CD4-positive, alpha-beta T cell treated with Interleukin-17A for 1 hour (primary cell): ENCODE measurements around the gene BCAN.

ENCODE experiments used
- DNase-seq: peaks from one replicate; pipeline ENCODE4 v3.0.0-alpha.2; 2020

The BCAN gene

DNA sequence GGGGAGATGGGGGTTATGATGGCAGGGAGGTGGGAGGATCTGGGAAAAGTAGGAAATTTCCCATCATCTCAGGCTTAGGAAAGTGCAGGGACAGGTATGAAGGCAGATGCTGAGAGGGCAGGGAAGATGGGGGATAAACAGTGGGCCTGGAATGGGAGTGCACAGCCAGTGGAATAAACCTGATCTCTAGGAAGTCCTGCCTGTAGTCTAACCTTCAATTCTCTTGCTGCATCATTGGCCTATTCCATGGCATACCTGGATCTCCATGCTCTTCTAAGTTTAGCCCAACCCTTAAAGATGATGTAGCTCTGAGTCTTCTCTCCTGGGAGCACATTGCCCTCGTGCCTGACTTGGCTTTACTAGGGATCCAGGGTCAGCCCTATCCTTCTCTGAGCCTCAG is 2.7 kb downstream of the BCAN start:
- no peak for DNase-seq

DNA sequence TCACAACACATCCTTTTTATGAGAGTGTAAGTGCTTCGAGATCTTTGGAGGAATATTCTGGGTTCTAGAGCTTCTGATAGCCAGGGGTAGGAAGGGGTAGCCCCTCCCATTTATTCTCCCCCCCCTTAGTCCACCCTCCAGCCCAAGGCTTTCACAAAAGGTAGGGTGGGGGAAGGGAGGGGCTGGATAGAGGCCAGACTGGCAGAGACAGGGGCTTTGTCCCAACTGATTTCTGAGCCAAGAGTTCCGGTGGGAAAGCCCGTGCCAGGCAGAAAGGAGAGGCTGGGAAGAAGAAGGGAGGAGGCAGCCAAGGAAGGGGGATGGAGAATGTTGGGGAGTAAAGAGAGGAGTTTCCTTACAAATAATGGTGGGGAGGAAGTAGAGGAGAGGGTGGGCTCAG is 3.1 kb downstream of the BCAN start:
- no peak for DNase-seq

- no peak for DNase-seq
Observed at GRCh38 chr1:156645666-156646065, 3.7 kb downstream of the BCAN start.

DNA sequence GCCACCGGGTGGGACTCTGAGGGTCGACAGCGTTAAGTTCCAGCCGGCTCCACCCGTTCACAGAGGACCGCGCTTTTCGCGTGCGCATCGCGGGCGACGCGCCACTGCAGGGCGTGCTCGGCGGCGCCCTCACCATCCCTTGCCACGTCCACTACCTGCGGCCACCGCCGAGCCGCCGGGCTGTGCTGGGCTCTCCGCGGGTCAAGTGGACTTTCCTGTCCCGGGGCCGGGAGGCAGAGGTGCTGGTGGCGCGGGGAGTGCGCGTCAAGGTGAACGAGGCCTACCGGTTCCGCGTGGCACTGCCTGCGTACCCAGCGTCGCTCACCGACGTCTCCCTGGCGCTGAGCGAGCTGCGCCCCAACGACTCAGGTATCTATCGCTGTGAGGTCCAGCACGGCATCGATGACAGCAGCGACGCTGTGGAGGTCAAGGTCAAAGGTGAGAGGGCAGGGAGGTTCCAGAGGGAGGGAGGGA is 4.9 kb downstream of the BCAN start:
- DNase-seq: no peak

- DNase-seq: no peak
Observed at GRCh38 chr1:156647351-156647750, 5.4 kb downstream of the BCAN start.

- DNase-seq: no peak
Observed at GRCh38 chr1:156648496-156648895, 6.6 kb downstream of the BCAN start.

- DNase-seq: no peak
Observed at GRCh38 chr1:156648951-156649350, 7.0 kb downstream of the BCAN start.

GRCh38 chr1:156652131-156652991 is 10.4 kb downstream of the BCAN start:
- DNase-seq: no peak

DNA sequence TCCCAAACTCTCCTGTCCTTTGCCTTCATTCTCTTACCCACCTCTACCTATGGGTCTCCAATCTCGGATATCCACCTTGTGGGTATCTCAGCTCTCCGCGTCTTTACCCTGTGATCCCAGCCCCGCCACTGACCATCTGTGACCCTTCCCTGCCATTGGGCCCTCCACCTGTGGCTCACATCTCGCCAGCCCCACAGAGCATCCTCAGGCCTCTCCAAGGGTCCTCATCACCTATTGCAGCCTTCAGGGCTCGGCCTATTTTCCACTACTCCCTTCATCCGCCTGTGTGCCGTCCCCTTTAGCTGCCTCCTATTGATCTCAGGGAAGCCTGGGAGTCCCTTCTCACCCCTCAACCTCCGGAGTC is 11.1 kb downstream of the BCAN start:
- DNase-seq: no peak

- no peak for DNase-seq
Observed at GRCh38 chr1:156654700-156655099, 12.8 kb downstream of the BCAN start.

DNA sequence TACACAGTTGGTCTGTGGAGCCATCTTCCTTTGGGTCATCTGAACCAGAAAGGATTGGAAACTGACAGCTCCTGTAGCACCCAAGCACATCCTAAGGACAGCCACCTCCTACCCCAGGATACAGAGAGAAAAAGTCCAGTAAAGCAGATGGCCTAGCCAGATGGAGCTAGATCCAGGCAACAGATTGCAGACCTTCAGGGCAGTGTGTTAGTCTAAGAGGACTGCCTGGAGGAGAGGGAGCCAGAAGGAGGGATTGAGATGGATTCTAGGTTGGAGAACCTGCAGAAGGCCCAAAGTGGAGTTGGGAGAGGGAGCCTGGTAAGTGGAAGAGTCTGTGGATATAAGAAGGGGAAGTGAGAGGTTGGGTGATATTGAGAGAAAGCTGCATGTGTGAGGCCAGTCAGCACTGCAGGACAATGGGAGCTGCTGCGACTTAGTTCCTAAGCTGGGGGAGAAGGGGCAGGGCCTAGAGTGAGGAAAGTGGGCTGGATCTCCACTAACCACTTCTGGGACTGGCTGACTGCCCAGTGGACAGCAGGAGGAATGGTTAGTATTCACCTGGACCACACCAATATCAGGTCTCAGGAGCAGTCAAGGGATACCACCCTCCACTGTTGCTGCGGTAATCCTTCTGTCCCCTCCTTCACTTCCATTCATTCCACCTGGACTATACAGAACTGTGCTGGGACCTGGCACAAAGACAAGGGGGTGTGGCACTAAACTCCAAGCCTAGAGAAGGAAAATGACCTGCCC is 13.4 kb downstream of the BCAN start:
- DNase-seq: no peak

GRCh38 chr1:156655904-156656516 is 14.1 kb downstream of the BCAN start:
- DNase-seq: no peak

- DNase-seq: peak; percentile 77
Observed at GRCh38 chr1:156656806-156657740, 15.2 kb downstream of the BCAN start.

DNA sequence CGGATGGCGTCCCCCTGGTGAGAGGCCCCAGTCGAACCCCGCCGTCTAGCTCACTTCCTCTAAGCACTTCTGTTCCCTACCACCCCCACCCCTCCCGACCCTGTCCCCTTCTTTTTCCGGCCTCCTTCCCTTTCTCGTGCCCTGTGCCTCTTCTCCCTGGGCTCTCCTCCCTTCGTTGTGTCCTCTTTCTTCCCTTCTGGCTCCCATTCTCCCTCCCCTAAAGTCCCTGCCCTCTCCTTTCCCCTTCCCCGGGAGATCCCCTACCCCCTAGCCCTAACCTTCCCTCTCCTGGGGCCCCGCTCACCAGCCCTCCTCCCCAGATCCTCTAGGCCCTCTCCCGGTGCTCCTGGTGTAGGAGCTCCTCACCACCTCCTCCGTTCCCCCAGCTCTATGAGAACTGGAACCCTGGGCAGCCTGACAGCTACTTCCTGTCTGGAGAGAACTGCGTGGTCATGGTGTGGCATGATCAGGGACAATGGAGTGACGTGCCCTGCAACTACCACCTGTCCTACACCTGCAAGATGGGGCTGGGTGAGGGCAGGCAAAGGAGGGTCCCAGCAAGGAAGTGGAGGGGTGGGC is 15.9 kb downstream of the BCAN start:
- DNase-seq: no peak

GRCh38 chr1:156658496-156658895 is 16.6 kb downstream of the BCAN start:
- DNase-seq: no peak

- DNase-seq: no peak
Observed at GRCh38 chr1:156658945-156659574, 17.1 kb downstream of the BCAN start.

- no peak for DNase-seq
Observed at GRCh38 chr1:156659661-156659987, 17.7 kb downstream of the BCAN start.

- DNase-seq: peak; percentile 91
Observed at GRCh38 chr1:156659988-156660751, 18.3 kb downstream of the BCAN start.

DNA sequence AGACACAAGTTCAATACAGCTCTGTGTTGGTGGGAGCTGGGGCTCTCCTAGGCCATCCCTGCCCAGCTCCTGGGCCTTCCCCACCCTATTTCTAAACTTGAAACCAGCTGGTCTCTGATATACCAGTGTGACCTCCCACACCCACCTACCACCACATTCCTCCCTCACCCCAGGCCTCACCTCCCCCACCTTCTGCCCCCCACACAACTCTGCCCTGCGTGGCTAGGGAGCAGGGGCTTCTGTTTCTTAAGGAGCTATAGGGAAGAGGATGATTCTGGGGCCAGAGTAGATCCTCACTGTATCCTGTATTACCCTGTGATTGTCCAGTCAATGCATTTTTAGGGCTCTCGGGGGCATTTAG is 18.8 kb downstream of the BCAN start:
- no peak for DNase-seq

- no peak for DNase-seq
Observed at GRCh38 chr1:156662005-156662799, 20.3 kb downstream of the BCAN start.

DNA sequence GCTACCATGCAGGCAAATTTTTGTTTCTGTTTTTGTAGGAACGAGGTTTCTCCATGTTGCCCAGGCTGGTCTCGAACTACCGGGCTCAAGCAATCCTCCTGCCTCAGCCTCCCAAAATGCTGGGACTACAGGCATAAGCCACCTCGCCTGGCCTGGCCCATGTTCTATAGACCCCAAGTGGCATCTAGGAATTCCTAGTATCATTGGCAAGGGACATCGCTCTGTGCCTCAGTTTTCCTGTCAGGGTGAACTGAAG is 20.8 kb downstream of the BCAN start:
- no peak for DNase-seq
